ENCODE data around the gene SOAT2.

SOAT2 gene, protein sequence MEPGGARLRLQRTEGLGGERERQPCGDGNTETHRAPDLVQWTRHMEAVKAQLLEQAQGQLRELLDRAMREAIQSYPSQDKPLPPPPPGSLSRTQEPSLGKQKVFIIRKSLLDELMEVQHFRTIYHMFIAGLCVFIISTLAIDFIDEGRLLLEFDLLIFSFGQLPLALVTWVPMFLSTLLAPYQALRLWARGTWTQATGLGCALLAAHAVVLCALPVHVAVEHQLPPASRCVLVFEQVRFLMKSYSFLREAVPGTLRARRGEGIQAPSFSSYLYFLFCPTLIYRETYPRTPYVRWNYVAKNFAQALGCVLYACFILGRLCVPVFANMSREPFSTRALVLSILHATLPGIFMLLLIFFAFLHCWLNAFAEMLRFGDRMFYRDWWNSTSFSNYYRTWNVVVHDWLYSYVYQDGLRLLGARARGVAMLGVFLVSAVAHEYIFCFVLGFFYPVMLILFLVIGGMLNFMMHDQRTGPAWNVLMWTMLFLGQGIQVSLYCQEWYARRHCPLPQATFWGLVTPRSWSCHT

DNA sequence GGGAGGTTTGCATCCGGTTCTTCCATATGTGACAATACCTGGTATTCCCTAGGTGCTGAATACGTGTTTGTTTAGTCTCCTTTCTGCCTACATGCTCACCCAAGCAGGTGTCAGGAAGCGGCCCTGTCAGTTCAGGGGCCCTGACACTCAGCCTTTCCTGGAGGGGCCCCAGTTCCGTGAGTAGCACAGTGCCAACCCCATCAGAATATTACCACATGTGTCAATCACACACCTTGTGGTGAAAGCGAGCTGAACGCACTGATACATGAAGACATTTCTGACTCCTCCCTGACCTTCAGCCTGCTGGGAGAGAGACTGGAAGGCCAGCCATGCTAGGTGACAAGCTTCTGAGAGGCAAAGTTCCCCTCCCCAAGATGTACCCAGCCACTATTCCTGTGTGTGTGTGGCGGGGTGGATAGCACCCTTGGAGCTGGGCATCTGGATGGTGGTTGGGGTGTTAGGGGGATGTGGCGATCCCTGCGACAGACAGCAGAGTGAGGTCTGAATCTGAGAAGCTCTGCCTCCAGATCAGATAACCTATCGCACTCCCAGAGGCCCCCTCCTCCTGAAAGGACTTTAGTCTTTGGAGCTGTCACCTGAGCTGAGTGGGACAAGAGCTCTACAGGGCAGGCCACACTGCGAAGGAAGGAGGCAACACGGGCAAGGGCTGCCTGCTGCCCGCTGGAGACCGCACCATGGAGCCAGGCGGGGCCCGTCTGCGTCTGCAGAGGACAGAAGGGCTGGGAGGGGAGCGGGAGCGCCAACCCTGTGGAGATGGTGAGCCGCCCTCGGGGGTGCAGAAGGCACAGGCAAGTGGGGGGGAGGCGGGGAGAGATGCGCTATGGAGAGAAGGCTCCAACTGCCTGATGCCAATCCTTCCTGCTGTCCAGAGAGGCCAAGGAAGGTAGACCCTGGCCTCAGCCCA, at the start of gene SOAT2:
Gene SOAT2, plus strand, starts transcription at position 604 of the 925 bp plus-strand sequence. Its CDS starts 92 bp downstream, at position 696.
- peak; percentile 66 for DNase-seq

DNA sequence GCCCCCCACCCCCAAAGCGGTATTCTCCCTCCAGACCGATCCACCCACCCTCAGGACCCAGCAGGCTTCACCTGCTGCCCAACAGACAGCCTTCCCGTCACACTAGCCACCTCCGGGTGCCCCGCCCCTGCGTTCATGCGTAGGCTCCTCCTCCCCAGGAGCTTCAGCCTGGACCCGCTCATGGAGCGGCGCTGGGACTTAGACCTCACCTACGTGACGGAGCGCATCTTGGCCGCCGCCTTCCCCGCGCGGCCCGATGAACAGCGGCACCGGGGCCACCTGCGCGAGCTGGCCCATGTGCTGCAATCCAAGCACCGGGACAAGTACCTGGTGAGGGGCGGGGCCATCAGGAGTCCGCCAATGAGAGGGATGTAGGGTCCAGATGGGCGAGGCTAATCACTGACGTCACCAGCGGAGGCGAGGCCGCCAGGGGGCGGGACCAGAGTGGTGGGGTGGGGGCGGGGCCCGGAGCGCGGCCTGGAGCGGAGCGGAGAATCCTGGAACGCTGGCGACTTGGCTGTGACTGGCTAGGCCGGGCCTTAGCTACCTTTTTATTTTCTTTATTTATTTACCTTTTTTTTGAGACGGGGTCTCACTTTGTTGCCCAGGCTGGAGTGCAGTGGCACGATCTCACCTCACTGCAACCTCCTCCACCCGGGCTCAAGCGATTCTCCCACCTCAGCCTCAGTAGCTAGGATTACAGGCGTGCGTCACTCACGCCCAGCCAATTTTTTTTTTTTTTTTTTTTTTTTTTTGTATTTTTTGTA, 49.0 kb upstream of the SOAT2 start:
- DNase-seq, result peak; percentile 97

DNA sequence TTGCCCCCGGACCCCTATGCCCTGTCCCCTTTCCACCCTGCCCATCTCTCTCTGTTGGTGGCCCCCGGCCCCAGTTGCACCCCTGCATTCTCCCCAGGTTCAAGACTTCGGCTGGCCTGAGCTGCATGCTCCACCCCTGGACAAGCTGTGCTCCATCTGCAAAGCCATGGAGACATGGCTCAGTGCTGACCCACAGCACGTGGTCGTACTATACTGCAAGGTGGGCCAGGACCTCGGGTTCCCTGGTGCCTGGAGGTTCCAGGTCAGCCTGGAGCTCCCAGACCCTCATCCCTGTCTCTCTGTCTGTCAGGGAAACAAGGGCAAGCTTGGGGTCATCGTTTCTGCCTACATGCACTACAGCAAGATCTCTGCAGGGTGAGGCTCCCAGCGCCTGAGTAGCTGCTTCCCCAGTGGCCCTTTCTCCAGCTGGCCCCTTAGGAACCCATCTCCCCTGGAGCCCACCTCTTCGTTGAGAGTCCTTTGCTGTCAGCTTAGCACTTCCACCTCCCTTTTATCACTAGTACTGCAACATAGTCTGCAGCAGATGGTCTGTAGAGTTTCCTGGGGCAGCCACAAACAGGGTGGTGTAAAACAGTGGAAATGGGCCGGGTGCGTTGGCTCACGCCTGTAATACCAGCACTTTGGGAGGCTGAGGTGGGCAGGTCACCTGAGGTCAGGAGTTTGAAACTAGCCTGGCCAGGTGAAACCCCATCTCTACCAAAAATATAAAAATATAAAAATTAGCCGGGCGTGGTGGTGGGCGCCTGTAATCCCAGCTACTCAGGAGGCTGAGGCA, 47.6 kb upstream of the SOAT2 start:
- no peak for DNase-seq

DNA sequence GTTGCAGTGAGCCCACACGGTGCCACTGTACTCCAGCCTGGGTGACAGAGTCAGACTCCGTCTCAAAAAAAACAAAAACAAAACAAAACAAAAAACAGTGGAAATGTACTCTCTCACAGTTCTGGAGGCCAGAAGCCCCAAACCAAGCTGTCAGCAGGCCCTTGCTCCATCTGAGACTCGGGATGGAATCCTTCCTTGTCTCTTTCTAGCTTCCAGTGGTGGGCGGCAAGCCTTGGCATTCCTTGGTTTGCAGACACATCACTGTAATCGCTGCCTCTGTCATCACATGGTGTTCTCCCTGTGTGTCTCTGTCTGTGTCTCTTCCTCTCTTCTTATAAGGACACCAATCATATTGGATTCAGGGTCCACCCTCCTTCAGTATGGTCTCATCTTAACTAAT, 47.0 kb upstream of the SOAT2 start:
- no peak for DNase-seq

DNA sequence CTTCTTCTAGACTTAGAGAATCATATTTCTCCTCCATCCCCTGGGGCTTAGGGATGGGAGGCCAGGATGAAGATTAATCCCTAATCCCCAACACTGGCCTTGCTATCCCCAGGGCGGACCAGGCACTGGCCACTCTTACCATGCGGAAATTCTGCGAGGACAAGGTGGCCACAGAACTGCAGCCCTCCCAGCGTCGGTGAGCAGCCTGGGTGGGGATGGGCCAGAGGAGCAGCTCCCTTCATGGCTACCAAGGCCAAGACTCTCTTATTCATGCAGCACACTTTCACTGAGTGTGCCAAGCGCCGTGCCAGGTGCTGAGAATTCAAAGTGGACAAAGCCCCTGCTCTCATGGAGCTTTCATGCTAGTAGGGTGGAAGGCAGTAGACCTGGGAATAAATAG, 46.4 kb upstream of the SOAT2 start:
- DNase-seq, result no peak

DNA sequence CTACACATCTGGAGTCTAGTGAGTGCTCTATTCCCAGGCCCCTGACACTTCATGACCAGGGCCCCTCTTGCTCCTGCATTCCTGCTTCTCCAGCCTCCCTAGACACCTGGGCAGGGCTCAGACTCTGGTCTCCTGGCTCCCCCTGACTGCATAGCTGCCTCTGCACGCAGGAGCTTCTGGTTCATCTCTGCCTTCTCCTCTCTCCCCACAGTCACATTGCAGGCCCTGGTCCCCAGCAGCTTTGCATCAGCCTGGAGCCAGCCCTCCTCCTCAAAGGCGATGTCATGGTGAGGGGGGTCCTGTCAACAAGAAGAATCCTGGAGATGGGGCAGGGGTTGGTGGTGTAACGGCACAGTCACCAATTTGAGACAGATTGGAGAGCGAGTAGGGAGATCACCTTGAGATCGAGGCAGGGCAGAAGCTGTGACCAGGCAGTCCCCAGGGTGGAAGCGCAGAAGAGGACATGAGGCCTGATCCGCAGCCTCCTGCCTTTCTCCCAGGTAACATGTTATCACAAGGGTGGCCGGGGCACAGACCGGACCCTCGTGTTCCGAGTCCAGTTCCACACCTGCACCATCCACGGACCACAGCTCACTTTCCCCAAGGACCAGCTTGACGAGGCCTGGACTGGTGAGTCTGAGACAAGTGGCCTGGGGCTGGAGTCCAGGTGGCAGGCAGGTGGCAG, 45.3 kb upstream of the SOAT2 start:
- no peak for DNase-seq

DNA sequence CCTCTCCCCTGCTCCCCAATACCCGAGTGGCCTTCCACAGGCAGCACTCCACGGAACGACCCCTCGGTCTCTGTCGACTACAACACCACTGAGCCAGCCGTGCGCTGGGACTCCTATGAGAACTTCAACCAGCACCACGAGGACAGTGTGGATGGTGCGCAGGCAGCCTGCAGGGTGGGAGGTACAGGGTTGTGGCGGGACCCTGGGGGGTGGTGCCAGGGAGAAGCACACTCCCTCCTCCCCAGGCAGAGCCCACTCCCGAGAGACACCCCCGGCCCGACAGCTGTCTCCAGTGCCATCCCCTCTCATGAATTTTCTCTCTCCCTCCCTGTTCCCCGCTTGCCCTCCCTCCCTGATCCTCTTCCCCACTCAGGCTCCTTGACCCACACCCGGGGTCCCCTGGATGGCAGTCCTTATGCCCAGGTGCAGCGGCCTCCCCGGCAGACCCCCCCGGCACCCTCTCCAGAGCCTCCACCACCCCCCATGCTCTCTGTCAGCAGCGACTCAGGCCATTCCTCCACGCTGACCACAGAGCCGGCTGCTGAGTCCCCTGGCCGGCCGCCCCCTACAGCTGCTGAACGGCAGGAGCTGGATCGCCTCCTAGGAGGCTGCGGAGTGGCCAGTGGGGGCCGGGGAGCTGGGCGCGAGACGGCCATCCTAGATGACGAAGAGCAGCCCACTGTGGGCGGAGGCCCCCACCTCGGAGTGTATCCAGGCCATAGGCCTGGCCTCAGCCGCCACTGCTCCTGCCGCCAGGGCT, 44.4 kb upstream of the SOAT2 start:
- no peak for DNase-seq

DNA sequence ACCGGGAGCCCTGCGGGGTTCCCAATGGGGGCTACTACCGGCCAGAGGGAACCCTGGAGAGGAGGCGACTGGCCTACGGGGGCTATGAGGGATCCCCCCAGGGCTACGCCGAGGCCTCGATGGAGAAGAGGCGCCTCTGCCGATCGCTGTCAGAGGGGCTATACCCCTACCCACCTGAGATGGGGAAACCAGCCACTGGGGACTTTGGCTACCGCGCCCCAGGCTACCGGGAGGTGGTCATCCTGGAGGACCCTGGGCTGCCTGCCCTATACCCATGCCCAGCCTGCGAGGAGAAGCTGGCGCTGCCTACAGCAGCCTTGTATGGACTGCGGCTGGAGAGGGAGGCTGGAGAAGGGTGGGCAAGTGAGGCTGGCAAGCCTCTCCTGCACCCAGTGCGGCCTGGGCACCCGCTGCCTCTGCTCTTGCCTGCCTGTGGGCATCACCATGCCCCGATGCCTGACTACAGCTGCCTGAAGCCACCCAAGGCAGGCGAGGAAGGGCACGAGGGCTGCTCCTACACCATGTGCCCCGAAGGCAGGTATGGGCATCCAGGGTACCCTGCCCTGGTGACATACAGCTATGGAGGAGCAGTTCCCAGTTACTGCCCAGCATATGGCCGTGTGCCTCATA, 43.7 kb upstream of the SOAT2 start:
- no peak for DNase-seq

DNA sequence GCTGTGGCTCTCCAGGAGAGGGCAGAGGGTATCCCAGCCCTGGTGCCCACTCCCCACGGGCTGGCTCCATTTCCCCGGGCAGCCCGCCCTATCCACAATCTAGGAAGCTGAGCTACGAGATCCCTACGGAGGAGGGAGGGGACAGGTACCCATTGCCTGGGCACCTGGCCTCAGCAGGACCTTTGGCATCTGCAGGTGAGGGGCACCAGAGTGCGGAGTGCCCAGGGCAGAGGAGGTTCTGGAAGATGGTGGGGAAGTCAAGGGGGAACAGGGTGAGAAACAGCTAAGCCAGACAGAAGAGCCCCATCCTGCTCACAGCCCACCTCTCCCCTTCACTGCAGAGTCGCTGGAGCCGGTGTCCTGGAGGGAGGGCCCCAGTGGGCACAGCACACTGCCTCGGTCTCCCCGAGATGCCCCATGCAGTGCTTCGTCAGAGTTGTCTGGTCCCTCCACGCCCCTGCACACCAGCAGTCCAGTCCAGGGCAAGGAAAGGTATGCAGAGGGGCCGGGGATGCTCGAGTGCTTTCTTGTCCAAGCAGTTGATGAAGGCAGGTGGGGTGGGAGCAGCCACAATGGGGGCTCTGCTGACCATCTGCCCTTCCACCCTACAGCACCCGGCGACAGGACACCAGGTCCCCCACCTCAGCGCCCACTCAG, 43.1 kb upstream of the SOAT2 start:
- DNase-seq, result no peak

DNA sequence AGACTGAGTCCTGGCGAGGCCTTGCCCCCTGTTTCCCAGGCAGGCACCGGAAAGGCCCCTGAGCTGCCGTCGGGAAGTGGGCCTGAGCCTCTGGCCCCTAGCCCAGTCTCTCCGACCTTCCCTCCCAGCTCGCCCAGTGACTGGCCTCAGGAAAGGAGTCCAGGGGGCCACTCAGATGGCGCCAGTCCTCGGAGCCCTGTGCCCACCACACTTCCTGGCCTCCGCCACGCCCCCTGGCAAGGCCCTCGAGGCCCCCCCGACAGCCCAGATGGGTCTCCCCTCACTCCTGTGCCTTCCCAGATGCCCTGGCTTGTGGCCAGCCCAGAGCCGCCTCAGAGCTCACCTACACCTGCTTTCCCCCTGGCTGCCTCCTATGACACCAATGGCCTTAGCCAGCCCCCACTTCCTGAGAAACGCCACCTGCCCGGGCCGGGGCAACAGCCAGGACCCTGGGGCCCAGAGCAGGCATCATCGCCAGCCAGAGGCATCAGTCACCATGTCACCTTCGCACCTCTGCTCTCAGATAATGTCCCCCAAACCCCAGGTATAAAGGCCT, 42.5 kb upstream of the SOAT2 start:
- DNase-seq, result peak; percentile 83

DNA sequence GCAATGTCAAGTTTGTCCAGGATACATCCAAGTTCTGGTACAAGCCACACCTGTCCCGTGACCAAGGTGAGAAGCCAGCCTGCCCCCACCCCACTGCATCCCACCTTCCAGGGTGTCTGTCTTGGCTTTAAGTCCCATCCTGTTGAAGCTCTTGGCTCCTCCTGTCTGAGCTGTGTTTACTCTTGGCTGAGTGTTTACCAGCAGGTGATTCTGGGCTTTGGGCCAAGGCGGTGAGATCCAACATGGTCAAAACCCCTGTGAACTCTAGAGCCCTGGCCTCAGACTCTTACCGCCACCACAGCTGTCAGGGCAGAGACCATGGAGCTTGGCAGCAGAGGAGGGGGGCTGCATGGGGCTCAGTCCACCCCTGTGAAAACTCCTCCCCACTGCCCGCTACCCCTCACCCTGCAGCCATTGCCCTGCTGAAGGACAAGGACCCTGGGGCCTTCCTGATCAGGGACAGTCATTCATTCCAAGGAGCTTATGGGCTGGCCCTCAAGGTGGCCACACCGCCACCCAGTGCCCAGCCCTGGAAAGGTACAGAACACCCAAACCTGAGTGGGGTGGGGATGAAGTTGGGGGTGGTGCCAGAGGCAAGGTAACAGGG, 41.8 kb upstream of the SOAT2 start:
- peak; percentile 91 for DNase-seq

DNA sequence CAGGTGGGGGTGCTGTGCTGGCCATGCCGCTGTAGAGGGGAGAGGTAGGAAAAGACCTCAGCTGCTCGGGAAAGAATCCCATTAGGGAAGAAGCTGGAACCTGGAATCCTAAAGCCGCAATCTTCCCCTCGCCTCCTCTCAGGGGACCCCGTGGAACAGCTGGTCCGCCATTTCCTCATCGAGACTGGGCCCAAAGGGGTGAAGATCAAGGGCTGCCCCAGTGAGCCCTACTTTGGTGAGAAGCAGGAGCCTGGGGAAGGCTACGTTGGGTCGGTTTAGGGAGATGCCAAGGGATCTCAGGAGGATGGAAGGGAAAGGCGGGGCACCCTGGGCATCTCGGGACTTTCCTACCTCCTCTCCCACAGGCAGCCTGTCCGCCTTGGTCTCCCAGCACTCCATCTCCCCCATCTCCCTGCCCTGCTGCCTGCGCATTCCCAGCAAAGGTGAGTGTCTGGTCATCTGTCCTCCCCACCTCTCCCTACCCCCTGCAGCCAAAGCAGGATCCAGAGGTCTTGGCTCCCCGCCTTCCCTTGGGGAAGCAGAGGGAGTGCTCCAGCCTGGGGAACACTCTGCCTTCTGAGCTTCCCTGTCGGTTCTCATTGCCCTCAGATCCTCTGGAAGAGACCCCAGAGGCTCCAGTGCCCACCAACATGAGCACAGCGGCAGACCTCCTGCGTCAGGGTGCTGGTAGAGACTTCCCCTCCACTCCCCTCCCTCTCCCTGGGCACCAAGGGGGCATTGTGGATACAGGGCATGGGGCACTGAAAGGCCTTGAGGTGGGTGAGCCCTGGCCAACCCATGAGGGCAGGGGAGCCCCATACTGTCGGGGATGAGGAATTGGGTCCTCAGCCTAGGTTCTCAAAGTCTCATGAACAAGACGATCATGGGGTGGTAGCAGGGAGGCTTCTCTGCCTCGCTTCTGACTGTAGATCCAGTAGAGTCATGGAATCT, 41.0 kb upstream of the SOAT2 start:
- no peak for DNase-seq

DNA sequence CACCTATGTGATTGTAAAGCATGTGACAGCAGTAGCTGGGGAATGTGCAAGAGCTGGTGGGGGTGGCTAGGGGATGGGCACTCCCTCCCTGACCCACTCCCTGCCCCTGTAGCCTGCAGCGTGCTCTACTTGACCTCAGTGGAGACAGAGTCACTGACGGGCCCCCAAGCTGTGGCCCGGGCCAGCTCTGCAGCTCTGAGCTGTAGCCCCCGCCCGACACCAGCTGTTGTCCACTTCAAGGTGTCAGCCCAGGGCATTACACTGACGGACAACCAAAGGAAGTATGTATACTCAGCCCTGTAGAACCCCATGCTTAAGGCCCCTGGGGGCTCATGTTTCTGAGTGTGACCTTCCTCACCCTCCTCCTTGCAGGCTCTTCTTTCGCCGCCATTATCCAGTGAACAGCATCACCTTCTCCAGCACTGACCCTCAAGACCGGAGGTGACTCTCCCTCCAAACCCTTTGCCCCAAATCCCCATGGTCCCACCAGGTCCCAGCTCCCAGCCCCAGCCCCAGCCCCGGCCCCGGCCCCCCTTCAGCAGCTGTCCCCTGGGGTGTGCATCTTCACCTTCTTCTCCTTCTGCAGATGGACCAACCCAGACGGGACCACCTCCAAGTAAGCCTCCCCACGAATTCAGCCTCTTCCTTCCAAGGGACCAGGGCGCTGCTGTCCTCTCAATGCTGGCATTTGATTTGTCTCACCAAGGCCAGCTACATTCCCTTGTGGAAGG, 40.1 kb upstream of the SOAT2 start:
- DNase-seq, result no peak

DNA sequence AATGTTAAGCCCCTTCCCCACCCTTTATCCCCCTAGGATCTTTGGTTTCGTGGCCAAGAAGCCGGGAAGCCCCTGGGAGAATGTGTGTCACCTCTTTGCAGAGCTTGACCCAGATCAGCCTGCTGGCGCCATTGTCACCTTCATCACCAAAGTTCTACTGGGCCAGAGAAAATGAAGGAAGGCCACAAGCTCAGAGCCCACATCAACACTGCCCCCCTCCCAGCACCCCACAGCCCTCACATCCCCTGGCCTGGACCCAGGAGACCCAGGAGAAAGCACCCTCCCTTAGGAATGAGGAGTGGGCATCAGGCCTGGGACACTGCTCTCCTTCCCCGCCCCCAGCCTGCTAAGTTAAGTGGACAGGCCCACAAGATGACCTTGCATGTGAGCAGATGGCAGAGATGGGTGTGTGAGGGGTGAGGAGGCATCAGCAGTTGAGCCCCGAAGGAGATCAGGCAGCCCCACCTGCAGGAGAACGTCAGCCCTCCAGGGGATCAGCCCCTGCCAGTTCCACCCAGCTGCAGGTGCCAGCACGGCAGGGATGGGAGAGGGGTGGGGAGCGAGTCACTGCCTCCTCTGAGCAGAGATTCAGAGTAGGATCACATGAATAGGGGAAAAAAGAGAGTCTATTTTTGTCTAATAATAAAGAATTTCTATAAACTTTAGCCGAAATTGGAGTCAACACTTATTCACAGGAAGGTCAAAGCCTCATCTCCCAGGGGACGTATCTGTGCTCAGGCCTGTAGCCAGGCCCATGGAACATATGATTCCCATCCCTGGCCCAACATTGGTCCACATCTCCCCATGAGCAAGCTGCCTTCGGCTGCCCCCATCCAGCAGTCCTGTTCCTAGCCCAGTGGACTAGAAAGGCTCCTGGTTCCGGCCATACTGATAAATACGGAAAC, 39.3 kb upstream of the SOAT2 start:
- no peak for DNase-seq

DNA sequence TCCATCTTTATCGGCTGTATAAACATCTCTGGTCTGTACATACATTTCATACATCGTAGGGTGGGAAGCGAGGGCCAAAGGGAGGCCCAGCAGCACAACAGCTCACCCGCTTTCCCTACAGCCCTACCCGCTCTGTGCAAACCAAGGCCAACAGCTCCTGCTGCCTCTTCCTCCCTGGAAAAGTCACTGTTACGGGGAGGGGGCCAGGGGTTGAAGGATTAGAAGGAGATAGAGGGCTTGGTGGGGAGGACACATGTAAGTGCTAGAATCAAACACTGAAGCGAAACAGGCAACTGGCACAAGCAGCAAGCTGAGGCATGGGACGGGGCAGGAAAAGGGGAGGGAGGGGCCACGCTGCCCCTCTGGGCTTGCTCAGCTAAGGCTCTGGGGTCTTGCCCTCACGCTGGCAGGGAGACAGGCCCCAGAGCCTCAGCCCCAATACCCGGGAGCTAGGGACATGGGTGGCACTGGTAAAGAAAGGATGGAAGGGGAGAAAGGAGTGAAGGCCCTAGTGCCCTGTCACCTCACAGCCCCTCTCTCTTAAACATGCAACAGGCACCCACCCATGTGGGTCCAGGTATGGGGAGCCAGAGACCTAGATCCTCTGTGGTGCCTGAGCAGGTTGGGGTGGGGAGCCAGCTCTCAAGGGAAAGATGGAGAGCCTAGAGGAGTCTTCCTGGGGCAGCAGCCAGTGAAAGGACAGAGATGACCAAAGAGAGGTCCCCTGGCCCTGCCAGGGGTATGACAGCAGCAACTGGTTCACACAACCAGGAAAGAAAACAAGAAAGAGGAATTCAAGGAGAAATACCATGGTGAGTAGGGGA, 38.5 kb upstream of the SOAT2 start:
- no peak for DNase-seq
